GM12878 (cell line): ENCODE measurements around the gene FAM114A2. TPM values are rescaled to one million over a fixed set of nuclear protein-coding genes. Genes with fewer than 3 reads are reported as not detected.

ENCODE experiments used
- ATAC-seq: fragments of 200-7000 bp; cut with Tn5 transposase; 3 replicates; pipeline ENCODE4 v1.9.1; 2020; ENCODE audit warnings: mild to moderate bottlenecking, moderate library complexity
- BruUV-seq: library from RNA; stranded (reverse); fragments of 400-500 nt; replicated peaks from 2 replicates; lab custom pipeline; 2021; lab: Mats Ljungman, UMichigan
- CTCF ChIA-PET: fragments of 300-600 bp; sonication (Branson Sonifier 250); formaldehyde crosslinking; extraction: SDS; loops from one replicate; lab custom pipeline; 2021; ENCODE audit warnings: inconsistent platforms; lab: Yijun Ruan, JAX
- POLR2A ChIA-PET: fragments of 350-600 bp; formaldehyde crosslinking; extraction: SDS; loops from one replicate; lab custom pipeline; 2021; ENCODE audit warnings: inconsistent platforms; lab: Charles Lee
- RAD21 ChIA-PET: fragments of 300-600 bp; sonication (Branson Sonifier 250); formaldehyde crosslinking; loops from one replicate; lab custom pipeline; 2023; ENCODE audit warnings: antibody characterized with exemption; ENCODE audit not compliant: unreplicated experiment; lab: Charles Lee
- SMC1A ChIA-PET: fragments of 300-600 bp; sonication (Branson Sonifier 250); formaldehyde crosslinking; loops from one replicate; lab custom pipeline; 2023; ENCODE audit not compliant: unreplicated experiment, uncharacterized antibody; lab: Charles Lee
- DNase-seq: peaks from one replicate; pipeline ENCODE4 v3.0.0-alpha.2; 2011; ENCODE audit warnings: low read depth, low spot score
- FAIRE-seq: peaks from 3 replicates; lab custom pipeline; 2011; peaks lifted over from hg19 to GRCh38; lab: Jason Lieb, UNC
- H2AFZ ChIP-seq: 2 replicates; pipeline ENCODE4 v1.6.0; 2011; ENCODE audit warnings: low read depth, low read length, control low read depth; ENCODE audit not compliant: control insufficient read depth
- H3K27ac ChIP-seq: 2 replicates; pipeline ENCODE4 v1.5.1; 2011; ENCODE audit warnings: control low read depth; ENCODE audit not compliant: control insufficient read depth, insufficient read depth
- H3K27me3 ChIP-seq, 2 experiments: replicated peaks in 1 of 2; 2 replicates each; pipeline versions ENCODE4 v1.6.0 to v1.6.1; 2011; ENCODE audit warnings: low read length in 1 of 2; ENCODE audit not compliant: control insufficient read depth in 2 of 2, insufficient read depth in 2 of 2
- H3K36me3 ChIP-seq, 2 experiments: 2 replicates each; pipeline ENCODE4 v1.5.1; 2011; ENCODE audit warnings: low read length in 1 of 2; ENCODE audit not compliant: control insufficient read depth in 2 of 2, insufficient read depth in 2 of 2
- H3K4me1 ChIP-seq: 2 replicates; pipeline ENCODE4 v1.6.1; 2011; ENCODE audit warnings: mild to moderate bottlenecking, low read length, moderate library complexity, mixed read lengths; ENCODE audit not compliant: control insufficient read depth, insufficient read depth
- H3K4me2 ChIP-seq: 2 replicates; pipeline ENCODE4 v1.6.0; 2011; ENCODE audit warnings: control low read depth; ENCODE audit not compliant: control insufficient read depth, insufficient read depth
- H3K4me3 ChIP-seq: fragments of 200-600 bp; sonication (generic); 2 replicates; pipeline ENCODE4 v1.5.1; 2016
- H3K79me2 ChIP-seq: 2 replicates; pipeline ENCODE4 v1.6.0; 2011; ENCODE audit warnings: low read length; ENCODE audit not compliant: control insufficient read depth, insufficient read depth
- H3K9ac ChIP-seq: 2 replicates; pipeline ENCODE4 v1.8.0; 2011; ENCODE audit warnings: low read length, control low read depth, mixed read lengths; ENCODE audit not compliant: control insufficient read depth, insufficient read depth
- H3K9me3 ChIP-seq: replicated peaks from 3 replicates; pipeline ENCODE4 v1.5.1; 2011; ENCODE audit warnings: mild to moderate bottlenecking, low read length; ENCODE audit not compliant: control insufficient read depth, insufficient read depth
- H4K20me1 ChIP-seq: 2 replicates; pipeline ENCODE4 v1.6.0; 2011; ENCODE audit not compliant: control insufficient read depth, insufficient read depth
- ASH2L ChIP-seq: fragments of 300-600, 200-600 bp; sonication (generic); IDR thresholded peaks from 2 replicates; pipeline ENCODE4 v1.6.1; 2017; ENCODE audit warnings: low read depth, mild to moderate bottlenecking, borderline replicate concordance
- POLR2AphosphoS2 ChIP-seq: IDR thresholded peaks from 2 replicates; pipeline ENCODE4 v1.6.1; 2011; ENCODE audit warnings: low read depth, mild to moderate bottlenecking, low read length, improper control_type of control experiment, moderate library complexity
- YBX1 ChIP-seq: fragments of 450-650 bp; IDR thresholded peaks from 2 replicates; pipeline ENCODE4 v1.6.1; 2016; ENCODE audit warnings: antibody characterized with exemption
- WGBS: methylation state at CpG from one replicate; pipeline ENCODE4 v1.1.6; 2016; ENCODE audit warnings: low lambda C conversion rate; ENCODE audit not compliant: insufficient replicate concordance, insufficient coverage; ENCODE audit errors: missing lambda C conversion rate; 5-methylcytosine and 5-hydroxymethylcytosine counted together
- in situ Hi-C: fragments of 300-500 bp; cut with MboI; formaldehyde crosslinking; loops from 9 replicates; pipeline ENCODE4 v1.14.3; 2018; ENCODE audit warnings: mixed read lengths
- intact Hi-C: fragments of 100-400 bp; cut with micrococcal nuclease; formaldehyde crosslinking; loops from one replicate; pipeline ENCODE4 v1.14.2; 2022; ENCODE audit not compliant: unreplicated experiment
- polyA plus RNA-seq, 11 experiments: library from polyadenylated mRNA; depleted of rRNA in 4 of 11; unstranded in 6 of 11; stranded (reverse) in 5 of 11; fragments of >200 nt; fragmentation: Nextera tagmentation in 4 of 11; fragmentation: Illumina TruSeq in 1 of 11; extraction: Ambion mirVana in 4 of 11; extraction: Trizol in 1 of 11; gene quantifications; 1 replicate in 1 of 11; 2 replicates in 10 of 11; pipeline versions ENCODE4 v1.2.1 to v1.2.3, GENCODE V29; 2011 to 2016; ENCODE audit warnings: inconsistent platforms in 2 of 11, missing spikeins in 2 of 11, low read depth in 1 of 11
- total RNA-seq, 4 experiments: library from RNA; depleted of rRNA in 3 of 4; stranded (reverse); fragments of >200 nt in 3 of 4; fragmentation: Illumina TruSeq in 1 of 4; extraction: Trizol in 1 of 4; gene quantifications; 2 replicates each; pipeline versions ENCODE4 v1.2.1 to v1.2.3, GENCODE V29; 2013 to 2021
- TF ChIP-seq, protein P1 (sequence below): fragments of 450-650 bp; IDR thresholded peaks from 2 replicates; pipeline ENCODE4 v1.6.1; 2017; ENCODE audit warnings: borderline replicate concordance
- TF ChIP-seq, protein P2 (sequence below): fragments of 450-650 bp; IDR thresholded peaks from 2 replicates; pipeline ENCODE4 v1.6.1; 2016; ENCODE audit warnings: mild to moderate bottlenecking
- TF ChIP-seq, protein P3 (sequence below): IDR thresholded peaks from 2 replicates; pipeline ENCODE4 v1.6.1; 2012; ENCODE audit warnings: mild to moderate bottlenecking, low read depth, low read length
- TF ChIP-seq, protein P4 (sequence below): fragments of 450-650 bp; IDR thresholded peaks from 2 replicates; pipeline ENCODE4 v1.6.1; 2018; ENCODE audit warnings: mild to moderate bottlenecking, low read depth, moderate library complexity; ENCODE audit not compliant: partially characterized antibody
- TF ChIP-seq, protein P5 (sequence below): fragments of 450-650 bp; IDR thresholded peaks from 2 replicates; pipeline ENCODE4 v1.6.1; 2017; ENCODE audit warnings: mild to moderate bottlenecking, moderate library complexity

The FAM114A2 gene
- total and polyA plus RNA-seq, 10 of the 15 experiments (the other 5 are each of a cell fraction or from before 2014, with no cell fraction given): 16.8 to 32.8 (median 24.3) TPM

DNA sequence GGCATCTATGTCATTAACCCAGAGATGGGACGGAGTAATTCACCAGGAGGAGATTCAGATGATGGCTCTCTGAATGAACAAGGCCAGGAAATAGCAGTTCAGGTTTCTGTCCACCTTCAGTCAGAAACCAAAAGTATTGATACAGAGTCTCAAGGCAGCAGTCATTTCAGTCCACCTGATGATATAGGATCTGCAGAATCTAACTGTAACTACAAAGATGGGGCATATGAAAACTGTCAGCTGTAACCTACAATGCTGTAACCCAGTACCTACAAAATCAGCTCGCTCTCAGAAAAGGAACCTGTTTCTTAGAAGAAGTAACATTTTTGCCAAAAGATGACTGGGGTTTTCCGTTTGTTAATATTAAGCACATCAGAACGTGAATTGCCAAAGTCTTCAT lies 14.8 kb upstream of the FAM114A2 start (continued):
- TF ChIP-seq, protein P1, sequence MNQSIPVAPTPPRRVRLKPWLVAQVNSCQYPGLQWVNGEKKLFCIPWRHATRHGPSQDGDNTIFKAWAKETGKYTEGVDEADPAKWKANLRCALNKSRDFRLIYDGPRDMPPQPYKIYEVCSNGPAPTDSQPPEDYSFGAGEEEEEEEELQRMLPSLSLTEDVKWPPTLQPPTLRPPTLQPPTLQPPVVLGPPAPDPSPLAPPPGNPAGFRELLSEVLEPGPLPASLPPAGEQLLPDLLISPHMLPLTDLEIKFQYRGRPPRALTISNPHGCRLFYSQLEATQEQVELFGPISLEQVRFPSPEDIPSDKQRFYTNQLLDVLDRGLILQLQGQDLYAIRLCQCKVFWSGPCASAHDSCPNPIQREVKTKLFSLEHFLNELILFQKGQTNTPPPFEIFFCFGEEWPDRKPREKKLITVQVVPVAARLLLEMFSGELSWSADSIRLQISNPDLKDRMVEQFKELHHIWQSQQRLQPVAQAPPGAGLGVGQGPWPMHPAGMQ: no peak
- TF ChIP-seq, protein P2, sequence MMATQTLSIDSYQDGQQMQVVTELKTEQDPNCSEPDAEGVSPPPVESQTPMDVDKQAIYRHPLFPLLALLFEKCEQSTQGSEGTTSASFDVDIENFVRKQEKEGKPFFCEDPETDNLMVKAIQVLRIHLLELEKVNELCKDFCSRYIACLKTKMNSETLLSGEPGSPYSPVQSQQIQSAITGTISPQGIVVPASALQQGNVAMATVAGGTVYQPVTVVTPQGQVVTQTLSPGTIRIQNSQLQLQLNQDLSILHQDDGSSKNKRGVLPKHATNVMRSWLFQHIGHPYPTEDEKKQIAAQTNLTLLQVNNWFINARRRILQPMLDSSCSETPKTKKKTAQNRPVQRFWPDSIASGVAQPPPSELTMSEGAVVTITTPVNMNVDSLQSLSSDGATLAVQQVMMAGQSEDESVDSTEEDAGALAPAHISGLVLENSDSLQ: no peak
- TF ChIP-seq, protein P3, sequence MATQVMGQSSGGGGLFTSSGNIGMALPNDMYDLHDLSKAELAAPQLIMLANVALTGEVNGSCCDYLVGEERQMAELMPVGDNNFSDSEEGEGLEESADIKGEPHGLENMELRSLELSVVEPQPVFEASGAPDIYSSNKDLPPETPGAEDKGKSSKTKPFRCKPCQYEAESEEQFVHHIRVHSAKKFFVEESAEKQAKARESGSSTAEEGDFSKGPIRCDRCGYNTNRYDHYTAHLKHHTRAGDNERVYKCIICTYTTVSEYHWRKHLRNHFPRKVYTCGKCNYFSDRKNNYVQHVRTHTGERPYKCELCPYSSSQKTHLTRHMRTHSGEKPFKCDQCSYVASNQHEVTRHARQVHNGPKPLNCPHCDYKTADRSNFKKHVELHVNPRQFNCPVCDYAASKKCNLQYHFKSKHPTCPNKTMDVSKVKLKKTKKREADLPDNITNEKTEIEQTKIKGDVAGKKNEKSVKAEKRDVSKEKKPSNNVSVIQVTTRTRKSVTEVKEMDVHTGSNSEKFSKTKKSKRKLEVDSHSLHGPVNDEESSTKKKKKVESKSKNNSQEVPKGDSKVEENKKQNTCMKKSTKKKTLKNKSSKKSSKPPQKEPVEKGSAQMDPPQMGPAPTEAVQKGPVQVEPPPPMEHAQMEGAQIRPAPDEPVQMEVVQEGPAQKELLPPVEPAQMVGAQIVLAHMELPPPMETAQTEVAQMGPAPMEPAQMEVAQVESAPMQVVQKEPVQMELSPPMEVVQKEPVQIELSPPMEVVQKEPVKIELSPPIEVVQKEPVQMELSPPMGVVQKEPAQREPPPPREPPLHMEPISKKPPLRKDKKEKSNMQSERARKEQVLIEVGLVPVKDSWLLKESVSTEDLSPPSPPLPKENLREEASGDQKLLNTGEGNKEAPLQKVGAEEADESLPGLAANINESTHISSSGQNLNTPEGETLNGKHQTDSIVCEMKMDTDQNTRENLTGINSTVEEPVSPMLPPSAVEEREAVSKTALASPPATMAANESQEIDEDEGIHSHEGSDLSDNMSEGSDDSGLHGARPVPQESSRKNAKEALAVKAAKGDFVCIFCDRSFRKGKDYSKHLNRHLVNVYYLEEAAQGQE: no peak

DNA sequence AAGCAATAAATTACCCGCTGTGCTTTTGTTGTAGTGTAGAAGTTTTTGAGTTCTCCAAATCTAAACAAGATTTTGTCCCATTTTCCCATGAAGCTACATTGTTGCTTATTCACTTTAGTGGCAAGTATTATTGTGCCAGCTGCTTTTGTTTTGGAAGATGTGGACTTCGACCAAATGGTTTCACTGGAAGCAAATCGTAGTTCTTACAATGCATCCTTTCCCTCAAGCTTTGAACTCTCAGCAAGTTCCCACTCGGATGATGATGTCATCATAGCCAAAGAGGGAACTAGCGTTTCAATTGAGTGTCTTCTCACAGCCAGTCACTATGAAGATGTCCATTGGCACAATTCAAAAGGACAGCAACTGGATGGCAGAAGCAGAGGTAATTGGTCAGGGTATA lies 10.9 kb upstream of the FAM114A2 start:
- no peaks in the 10 kb centered on the region for H3K9me3 ChIP-seq
- RAD21 ChIA-PET: interaction anchor here (1.7 kb wide), 1 partner anchor 9 kb away, joined by 6 read pairs; no protein-coding TSS in a partner anchor
- H3K9ac ChIP-seq: no peak overlapping the region
- no peak for FAIRE-seq
- no TSS peak for BruUV-seq
- no peak for DNase-seq
- POLR2A ChIA-PET: no interaction called here
- in situ Hi-C loops (no loop called here), intact Hi-C loops (no loop called here)
- no peak overlapping the region for H3K27ac ChIP-seq
- H3K36me3 ChIP-seq: peaks cover 0 to 12% of the 10 kb centered on the region in 2 experiments; a peak in 1 of 4 replicates
- 71% methylated on average over 5 of the region's 5 CpGs for WGBS
- H3K79me2 ChIP-seq: peaks cover 6% of the 10 kb centered on the region
- peaks cover 3% of the 10 kb centered on the region; the same call in 1 of the 2 replicates for H3K4me1 ChIP-seq
- H2AFZ ChIP-seq: no peak overlapping the region
- H3K4me2 ChIP-seq: no peak overlapping the region
- CTCF ChIA-PET: interaction anchor here (1.2 to 1.8 kb wide), 2 partner anchors 23 to 140 kb away, joined by 4 to 5 read pairs; no protein-coding TSS in a partner anchor
- H3K4me3 ChIP-seq: no peak overlapping the region
- no peaks in the 10 kb centered on the region for H4K20me1 ChIP-seq
- no peaks in the 10 kb centered on the region for H3K27me3 ChIP-seq
- SMC1A ChIA-PET: interaction anchor here (1.8 to 5.4 kb wide), 4 partner anchors 9 to 23 kb away, joined by 4 to 27 read pairs (median 8); partner anchors contain the start of genes FAM114A2 and MFAP3
- ATAC-seq: no peak
- TF ChIP-seq, protein P4, sequence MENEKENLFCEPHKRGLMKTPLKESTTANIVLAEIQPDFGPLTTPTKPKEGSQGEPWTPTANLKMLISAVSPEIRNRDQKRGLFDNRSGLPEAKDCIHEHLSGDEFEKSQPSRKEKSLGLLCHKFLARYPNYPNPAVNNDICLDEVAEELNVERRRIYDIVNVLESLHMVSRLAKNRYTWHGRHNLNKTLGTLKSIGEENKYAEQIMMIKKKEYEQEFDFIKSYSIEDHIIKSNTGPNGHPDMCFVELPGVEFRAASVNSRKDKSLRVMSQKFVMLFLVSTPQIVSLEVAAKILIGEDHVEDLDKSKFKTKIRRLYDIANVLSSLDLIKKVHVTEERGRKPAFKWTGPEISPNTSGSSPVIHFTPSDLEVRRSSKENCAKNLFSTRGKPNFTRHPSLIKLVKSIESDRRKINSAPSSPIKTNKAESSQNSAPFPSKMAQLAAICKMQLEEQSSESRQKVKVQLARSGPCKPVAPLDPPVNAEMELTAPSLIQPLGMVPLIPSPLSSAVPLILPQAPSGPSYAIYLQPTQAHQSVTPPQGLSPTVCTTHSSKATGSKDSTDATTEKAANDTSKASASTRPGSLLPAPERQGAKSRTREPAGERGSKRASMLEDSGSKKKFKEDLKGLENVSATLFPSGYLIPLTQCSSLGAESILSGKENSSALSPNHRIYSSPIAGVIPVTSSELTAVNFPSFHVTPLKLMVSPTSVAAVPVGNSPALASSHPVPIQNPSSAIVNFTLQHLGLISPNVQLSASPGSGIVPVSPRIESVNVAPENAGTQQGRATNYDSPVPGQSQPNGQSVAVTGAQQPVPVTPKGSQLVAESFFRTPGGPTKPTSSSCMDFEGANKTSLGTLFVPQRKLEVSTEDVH: no peak
- TF ChIP-seq POLR2AphosphoS2: no peak
- TF ChIP-seq, protein P5, sequence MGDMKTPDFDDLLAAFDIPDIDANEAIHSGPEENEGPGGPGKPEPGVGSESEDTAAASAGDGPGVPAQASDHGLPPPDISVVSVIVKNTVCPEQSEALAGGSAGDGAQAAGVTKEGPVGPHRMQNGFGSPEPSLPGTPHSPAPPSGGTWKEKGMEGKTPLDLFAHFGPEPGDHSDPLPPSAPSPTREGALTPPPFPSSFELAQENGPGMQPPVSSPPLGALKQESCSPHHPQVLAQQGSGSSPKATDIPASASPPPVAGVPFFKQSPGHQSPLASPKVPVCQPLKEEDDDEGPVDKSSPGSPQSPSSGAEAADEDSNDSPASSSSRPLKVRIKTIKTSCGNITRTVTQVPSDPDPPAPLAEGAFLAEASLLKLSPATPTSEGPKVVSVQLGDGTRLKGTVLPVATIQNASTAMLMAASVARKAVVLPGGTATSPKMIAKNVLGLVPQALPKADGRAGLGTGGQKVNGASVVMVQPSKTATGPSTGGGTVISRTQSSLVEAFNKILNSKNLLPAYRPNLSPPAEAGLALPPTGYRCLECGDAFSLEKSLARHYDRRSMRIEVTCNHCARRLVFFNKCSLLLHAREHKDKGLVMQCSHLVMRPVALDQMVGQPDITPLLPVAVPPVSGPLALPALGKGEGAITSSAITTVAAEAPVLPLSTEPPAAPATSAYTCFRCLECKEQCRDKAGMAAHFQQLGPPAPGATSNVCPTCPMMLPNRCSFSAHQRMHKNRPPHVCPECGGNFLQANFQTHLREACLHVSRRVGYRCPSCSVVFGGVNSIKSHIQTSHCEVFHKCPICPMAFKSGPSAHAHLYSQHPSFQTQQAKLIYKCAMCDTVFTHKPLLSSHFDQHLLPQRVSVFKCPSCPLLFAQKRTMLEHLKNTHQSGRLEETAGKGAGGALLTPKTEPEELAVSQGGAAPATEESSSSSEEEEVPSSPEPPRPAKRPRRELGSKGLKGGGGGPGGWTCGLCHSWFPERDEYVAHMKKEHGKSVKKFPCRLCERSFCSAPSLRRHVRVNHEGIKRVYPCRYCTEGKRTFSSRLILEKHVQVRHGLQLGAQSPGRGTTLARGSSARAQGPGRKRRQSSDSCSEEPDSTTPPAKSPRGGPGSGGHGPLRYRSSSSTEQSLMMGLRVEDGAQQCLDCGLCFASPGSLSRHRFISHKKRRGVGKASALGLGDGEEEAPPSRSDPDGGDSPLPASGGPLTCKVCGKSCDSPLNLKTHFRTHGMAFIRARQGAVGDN: no peak
- TF ChIP-seq ASH2L: no peak
- TF ChIP-seq YBX1: no peak
